ENCODE results near the gene CTU2.

The CTU2 gene

GRCh38 chr16:88713568-88714419, 7.5 kb downstream of the CTU2 start:
- Histone ChIP-seq H3K36me3 (ENCODE audit: control insufficient read depth in 4 of 4, insufficient read depth in 4 of 4, low read length in 3 of 4) (peaks cover 17 to 78% (median 50%) of the 10 kb centered on the region in 4 experiments), H3K4me3 (ENCODE audit: control insufficient read depth in 1 of 7, extremely low read depth in 1 of 7, insufficient read depth in 4 of 7, low read depth in 2 of 7, low read length in 6 of 7) (no peak overlapping the region), H3K27ac (ENCODE audit: insufficient read depth in 1 of 2, low read depth in 1 of 2, low read length in 2 of 2, poor library complexity in 1 of 2, severe bottlenecking in 2 of 2) (no peak overlapping the region), H3K9me3 (ENCODE audit: control extremely low read depth in 1 of 5, control insufficient read depth in 4 of 5, insufficient read depth in 2 of 5, low read depth in 1 of 5, low read length in 4 of 5) (no peaks in the 10 kb centered on the region), H3K27me3 (replicated peaks in 2 of 5; ENCODE audit: control insufficient read depth in 4 of 5, insufficient read depth in 5 of 5, low read length in 4 of 5) (no peaks in the 10 kb centered on the region), H3K4me1 (ENCODE audit: control extremely low read depth in 1 of 4, control insufficient read depth in 4 of 4, insufficient read depth in 4 of 4, low read length in 3 of 4) (peaks cover 0 to 3% (median 0%) of the 10 kb centered on the region in 4 experiments)
- 93% methylated on average over 25 of the region's 30 CpGs for WGBS (ENCODE audit: insufficient coverage)
- DNase-seq = no peak
- CTCF ChIA-PET = interaction anchor here (1.0 kb wide), 1 partner anchor 9 kb away, joined by 3 read pairs; no protein-coding TSS in a partner anchor
- POLR2A ChIA-PET = no interaction called here

- POLR2A ChIA-PET = no interaction called here
- Histone ChIP-seq H3K4me1 (ENCODE audit: control extremely low read depth in 1 of 4, control insufficient read depth in 4 of 4, insufficient read depth in 4 of 4, low read length in 3 of 4) (peaks cover 0 to 3% (median 0%) of the 10 kb centered on the region in 4 experiments), H3K9me3 (ENCODE audit: control extremely low read depth in 1 of 5, control insufficient read depth in 4 of 5, insufficient read depth in 2 of 5, low read depth in 1 of 5, low read length in 4 of 5) (no peaks in the 10 kb centered on the region), H3K27me3 (replicated peaks in 2 of 5; ENCODE audit: control insufficient read depth in 4 of 5, insufficient read depth in 5 of 5, low read length in 4 of 5) (no peaks in the 10 kb centered on the region), H3K4me3 (ENCODE audit: control insufficient read depth in 1 of 7, extremely low read depth in 1 of 7, insufficient read depth in 4 of 7, low read depth in 2 of 7, low read length in 6 of 7) (no peak overlapping the region), H3K27ac (ENCODE audit: insufficient read depth in 1 of 2, low read depth in 1 of 2, low read length in 2 of 2, poor library complexity in 1 of 2, severe bottlenecking in 2 of 2) (no peak overlapping the region), H3K36me3 (ENCODE audit: control insufficient read depth in 4 of 4, insufficient read depth in 4 of 4, low read length in 3 of 4) (peaks cover 17 to 82% (median 58%) of the 10 kb centered on the region in 4 experiments)
- DNase-seq = no peak
- WGBS (ENCODE audit: insufficient coverage) = 95% methylated on average over 36 of the region's 42 CpGs
- CTCF ChIA-PET = interaction anchor here (0.8 to 1.1 kb wide), 3 partner anchors 10 to 32 kb away, joined by 3 read pairs; no protein-coding TSS in a partner anchor
Measured at GRCh38 chr16:88714420-88715302, 8.4 kb downstream of the CTU2 start.

- no peaks in the 10 kb centered on the region for H3K27me3 ChIP-seq (replicated peaks in 2 of 5; ENCODE audit: control insufficient read depth in 4 of 5, insufficient read depth in 5 of 5, low read length in 4 of 5)
- peaks cover 20 to 82% (median 62%) of the 10 kb centered on the region in 4 experiments for H3K36me3 ChIP-seq (ENCODE audit: control insufficient read depth in 4 of 4, insufficient read depth in 4 of 4, low read length in 3 of 4)
- POLR2A ChIA-PET = no interaction called here
- peaks cover 0 to 3% (median 0%) of the 10 kb centered on the region in 4 experiments for H3K4me1 ChIP-seq (ENCODE audit: control extremely low read depth in 1 of 4, control insufficient read depth in 4 of 4, insufficient read depth in 4 of 4, low read length in 3 of 4)
- no peak overlapping the region for H3K4me3 ChIP-seq (ENCODE audit: control insufficient read depth in 1 of 7, extremely low read depth in 1 of 7, insufficient read depth in 4 of 7, low read depth in 2 of 7, low read length in 6 of 7)
- H3K9me3 ChIP-seq (ENCODE audit: control extremely low read depth in 1 of 5, control insufficient read depth in 4 of 5, insufficient read depth in 2 of 5, low read depth in 1 of 5, low read length in 4 of 5) = no peaks in the 10 kb centered on the region
- H3K27ac ChIP-seq (ENCODE audit: insufficient read depth in 1 of 2, low read depth in 1 of 2, low read length in 2 of 2, poor library complexity in 1 of 2, severe bottlenecking in 2 of 2) = no peak overlapping the region
- no peak for DNase-seq
- WGBS (ENCODE audit: insufficient coverage) = 95% methylated on average over 50 of the region's 57 CpGs
- CTCF ChIA-PET = interaction anchor here (0.8 to 1.4 kb wide), 4 partner anchors 14 to 31 kb away, joined by 3 read pairs; no protein-coding TSS in a partner anchor
Measured at GRCh38 chr16:88715312-88716190, 9.2 kb downstream of the CTU2 start.

- no peaks in the 10 kb centered on the region for H3K9me3 ChIP-seq (ENCODE audit: control extremely low read depth in 1 of 5, control insufficient read depth in 4 of 5, insufficient read depth in 2 of 5, low read depth in 1 of 5, low read length in 4 of 5)
- peaks cover 0 to under 1% (median 0%) of the 10 kb centered on the region in 4 experiments for H3K4me1 ChIP-seq (ENCODE audit: control extremely low read depth in 1 of 4, control insufficient read depth in 4 of 4, insufficient read depth in 4 of 4, low read length in 3 of 4)
- DNase-seq = no peak
- H3K27ac ChIP-seq (ENCODE audit: insufficient read depth in 1 of 2, low read depth in 1 of 2, low read length in 2 of 2, poor library complexity in 1 of 2, severe bottlenecking in 2 of 2) = no peak overlapping the region
- H3K4me3 ChIP-seq (ENCODE audit: control insufficient read depth in 1 of 7, extremely low read depth in 1 of 7, insufficient read depth in 4 of 7, low read depth in 2 of 7, low read length in 6 of 7) = no peak overlapping the region
- no peaks in the 10 kb centered on the region for H3K27me3 ChIP-seq (replicated peaks in 2 of 5; ENCODE audit: control insufficient read depth in 4 of 5, insufficient read depth in 5 of 5, low read length in 4 of 5)
- CTCF ChIA-PET = interaction anchor here (1.4 to 1.6 kb wide), 2 partner anchors 7 to 22 kb away, joined by 3 to 6 read pairs; no protein-coding TSS in a partner anchor
- 98% methylated on average over 14 of the region's 15 CpGs for WGBS (ENCODE audit: insufficient coverage)
- POLR2A ChIA-PET = no interaction called here
- peaks cover 20 to 85% (median 67%) of the 10 kb centered on the region in 4 experiments for H3K36me3 ChIP-seq (ENCODE audit: control insufficient read depth in 4 of 4, insufficient read depth in 4 of 4, low read length in 3 of 4)
Measured at GRCh38 chr16:88716201-88716600, 9.9 kb downstream of the CTU2 start.

GRCh38 chr16:88716601-88717001, 10.3 kb downstream of the CTU2 start:
- no peak overlapping the region for H3K4me3 ChIP-seq (ENCODE audit: control insufficient read depth in 1 of 7, extremely low read depth in 1 of 7, insufficient read depth in 4 of 7, low read depth in 2 of 7, low read length in 6 of 7)
- H3K27me3 ChIP-seq (replicated peaks in 2 of 5; ENCODE audit: control insufficient read depth in 4 of 5, insufficient read depth in 5 of 5, low read length in 4 of 5) = no peaks in the 10 kb centered on the region
- H3K4me1 ChIP-seq (ENCODE audit: control extremely low read depth in 1 of 4, control insufficient read depth in 4 of 4, insufficient read depth in 4 of 4, low read length in 3 of 4) = no peaks in the 10 kb centered on the region
- no peak overlapping the region for H3K27ac ChIP-seq (ENCODE audit: insufficient read depth in 1 of 2, low read depth in 1 of 2, low read length in 2 of 2, poor library complexity in 1 of 2, severe bottlenecking in 2 of 2)
- no peaks in the 10 kb centered on the region for H3K9me3 ChIP-seq (ENCODE audit: control extremely low read depth in 1 of 5, control insufficient read depth in 4 of 5, insufficient read depth in 2 of 5, low read depth in 1 of 5, low read length in 4 of 5)
- POLR2A ChIA-PET = interaction anchor here (1.1 kb wide), 1 partner anchor 83 kb away, joined by 3 read pairs; no protein-coding TSS in a partner anchor
- H3K36me3 ChIP-seq (ENCODE audit: control insufficient read depth in 4 of 4, insufficient read depth in 4 of 4, low read length in 3 of 4) = peaks cover 20 to 85% (median 70%) of the 10 kb centered on the region in 4 experiments
- 98% methylated on average over 21 of the region's 21 CpGs for WGBS (ENCODE audit: insufficient coverage)
- no peak for DNase-seq
- CTCF ChIA-PET = interaction anchor here (1.0 to 1.6 kb wide), 3 partner anchors 8 to 21 kb away, joined by 3 to 6 read pairs (median 4); no protein-coding TSS in a partner anchor

GRCh38 chr16:88718178-88718577, 11.9 kb downstream of the CTU2 start:
- ChIA-PET POLR2A (interaction anchor here (0.5 kb wide), 1 partner anchor 112 kb away, joined by 3 read pairs; no protein-coding TSS in a partner anchor), CTCF (interaction anchor here (0.9 to 1.2 kb wide), 2 partner anchors 25 to 29 kb away, joined by 3 read pairs; no protein-coding TSS in a partner anchor)
- DNase-seq = no peak
- no peaks in the 10 kb centered on the region for H3K4me1 ChIP-seq (ENCODE audit: control extremely low read depth in 1 of 4, control insufficient read depth in 4 of 4, insufficient read depth in 4 of 4, low read length in 3 of 4)
- no peak overlapping the region for H3K4me3 ChIP-seq (ENCODE audit: control insufficient read depth in 1 of 7, extremely low read depth in 1 of 7, insufficient read depth in 4 of 7, low read depth in 2 of 7, low read length in 6 of 7)
- H3K27me3 ChIP-seq (replicated peaks in 2 of 5; ENCODE audit: control insufficient read depth in 4 of 5, insufficient read depth in 5 of 5, low read length in 4 of 5) = no peaks in the 10 kb centered on the region
- H3K27ac ChIP-seq (ENCODE audit: insufficient read depth in 1 of 2, low read depth in 1 of 2, low read length in 2 of 2, poor library complexity in 1 of 2, severe bottlenecking in 2 of 2) = no peak overlapping the region
- WGBS (ENCODE audit: insufficient coverage) = 92% methylated on average over 10 of the region's 11 CpGs
- peaks cover 30 to 99% (median 82%) of the 10 kb centered on the region in 4 experiments for H3K36me3 ChIP-seq (ENCODE audit: control insufficient read depth in 4 of 4, insufficient read depth in 4 of 4, low read length in 3 of 4)
- no peaks in the 10 kb centered on the region for H3K9me3 ChIP-seq (ENCODE audit: control extremely low read depth in 1 of 5, control insufficient read depth in 4 of 5, insufficient read depth in 2 of 5, low read depth in 1 of 5, low read length in 4 of 5)
